H1 (cell line): ENCODE data around the gene ANKRD60. TPM values are rescaled to one million over a fixed set of nuclear protein-coding genes. Genes with fewer than 3 reads are reported as not detected.

Experiments used
- CTCF ChIA-PET: fragments of 300-600 bp; sonication (Branson Sonifier 250); formaldehyde crosslinking; loops from one replicate; lab custom pipeline; 2021; ENCODE audit not compliant: partially characterized antibody; lab: Charles Lee
- POLR2A ChIA-PET: fragments of 300-600 bp; sonication (Branson Sonifier 250); formaldehyde crosslinking; loops from one replicate; lab custom pipeline; 2021; ENCODE audit warnings: inconsistent platforms; ENCODE audit not compliant: partially characterized antibody; lab: Charles Lee
- DNase-seq, 2 experiments: peaks; one replicate each; pipeline versions ENCODE4 v3.0.0 to v3.0.0-alpha.2; 2010 to 2022; ENCODE audit warnings: low spot score in 2 of 2, low read depth in 1 of 2, mixed read lengths in 1 of 2
- FAIRE-seq: peaks from 2 replicates; lab custom pipeline; 2011; peaks lifted over from hg19 to GRCh38; lab: Jason Lieb, UNC
- H2AFZ ChIP-seq: 2 replicates; pipeline ENCODE4 v1.8.1; 2012; ENCODE audit warnings: low read length, inconsistent platforms
- H2AK5ac ChIP-seq: 2 replicates; pipeline ENCODE4 v1.6.1; 2013; ENCODE audit warnings: low read depth, low read length
- H2BK120ac ChIP-seq: replicated peaks from 2 replicates; pipeline ENCODE3; 2013; ENCODE audit warnings: low read depth, low read length, inconsistent platforms
- H2BK12ac ChIP-seq: 2 replicates; pipeline ENCODE4 v1.6.1; 2013; ENCODE audit warnings: low read depth, low read length
- H2BK15ac ChIP-seq: 2 replicates; pipeline ENCODE4 v1.6.1; 2013; ENCODE audit warnings: low read length
- H2BK20ac ChIP-seq: 2 replicates; pipeline ENCODE4 v1.6.1; 2013; ENCODE audit warnings: low read length
- H2BK5ac ChIP-seq: 2 replicates; pipeline ENCODE4 v1.6.1; 2013; ENCODE audit warnings: low read depth, low read length
- H3K14ac ChIP-seq: 2 replicates; pipeline ENCODE4 v1.6.1; 2013; ENCODE audit warnings: inconsistent platforms; ENCODE audit not compliant: insufficient read length
- H3K18ac ChIP-seq: 2 replicates; pipeline ENCODE4 v1.6.1; 2013; ENCODE audit warnings: low read length; ENCODE audit errors: extremely low read depth
- H3K23ac ChIP-seq: 2 replicates; pipeline ENCODE4 v1.6.1; 2013; ENCODE audit warnings: inconsistent platforms; ENCODE audit not compliant: insufficient read length
- H3K23me2 ChIP-seq: 2 replicates; pipeline ENCODE4 v1.6.1; 2013; ENCODE audit warnings: low read depth, low read length
- H3K27ac ChIP-seq: 2 replicates; pipeline ENCODE4 v1.6.1; 2011; ENCODE audit warnings: low read depth, low read length, inconsistent platforms
- H3K27me3 ChIP-seq, 4 experiments: replicated peaks in 1 of 4; 1 replicate in 1 of 4; 2 replicates in 3 of 4; pipeline versions ENCODE4 v1.6.1 to v1.8.1; 2011 to 2013; ENCODE audit warnings: low read length in 3 of 4, mild to moderate bottlenecking in 3 of 4, inconsistent platforms in 2 of 4, mixed read lengths in 2 of 4, moderate library complexity in 1 of 4; ENCODE audit not compliant: control insufficient read depth in 3 of 4, insufficient read depth in 3 of 4; ENCODE audit errors: extremely low read depth in 1 of 4
- H3K36me3 ChIP-seq, 4 experiments: 2 replicates each; pipeline versions ENCODE4 v1.6.1 to v1.8.1; 2011 to 2013; ENCODE audit warnings: mild to moderate bottlenecking in 4 of 4, low read length in 3 of 4, moderate library complexity in 2 of 4, control low read depth in 1 of 4, inconsistent platforms in 1 of 4; ENCODE audit not compliant: insufficient read depth in 4 of 4, control insufficient read depth in 2 of 4
- H3K4ac ChIP-seq: replicated peaks from 2 replicates; pipeline ENCODE3; 2013; ENCODE audit warnings: low read length, low read depth, mixed read lengths, inconsistent platforms; ENCODE audit not compliant: insufficient read length
- H3K4me1 ChIP-seq, 4 experiments: replicated peaks in 1 of 4; 1 replicate in 1 of 4; 2 replicates in 3 of 4; pipeline versions ENCODE4 v1.6.1 to v1.8.1; 2011 to 2013; ENCODE audit warnings: low read length in 3 of 4, inconsistent platforms in 2 of 4, mixed read lengths in 1 of 4; ENCODE audit not compliant: insufficient read depth in 4 of 4, control insufficient read depth in 3 of 4
- H3K4me2 ChIP-seq, 2 experiments: 2 replicates each; pipeline versions ENCODE4 v1.6.1 to v1.8.1; 2011 to 2013; ENCODE audit warnings: low read depth in 2 of 2, low read length in 2 of 2, control low read depth in 1 of 2, inconsistent platforms in 1 of 2, mild to moderate bottlenecking in 1 of 2; ENCODE audit not compliant: insufficient read depth in 1 of 2
- H3K4me3 ChIP-seq, 4 experiments: fragments of 200-600, 300-600 bp in 1 of 4; sonication (generic), shearing (Covaris generic), sonication (Bioruptor Twin) in 1 of 4; 2 replicates each; pipeline versions ENCODE4 v1.5.1 to v1.8.1; 2011 to 2016; ENCODE audit warnings: low read length in 4 of 4, low read depth in 3 of 4, control low read depth in 2 of 4, inconsistent platforms in 2 of 4, mild to moderate bottlenecking in 2 of 4, mixed read lengths in 1 of 4, moderate library complexity in 1 of 4; ENCODE audit not compliant: insufficient read depth in 2 of 4; ENCODE audit errors: extremely low read depth in 1 of 4
- H3K56ac ChIP-seq: replicated peaks from 2 replicates; pipeline ENCODE3; 2013; ENCODE audit warnings: low read depth, mild to moderate bottlenecking, mixed read lengths, low read length, inconsistent platforms; ENCODE audit not compliant: insufficient read length
- H3K79me1 ChIP-seq: 2 replicates; pipeline ENCODE4 v1.6.1; 2013; ENCODE audit warnings: low read depth, low read length, control low read depth
- H3K79me2 ChIP-seq, 2 experiments: 2 replicates each; pipeline versions ENCODE4 v1.6.1 to v1.8.1; 2012 to 2013; ENCODE audit warnings: low read length in 2 of 2, mild to moderate bottlenecking in 2 of 2, inconsistent platforms in 1 of 2; ENCODE audit not compliant: insufficient read depth in 2 of 2, control insufficient read depth in 1 of 2
- H3K9ac ChIP-seq, 4 experiments: replicated peaks in 1 of 4; 1 replicate in 1 of 4; 2 replicates in 3 of 4; pipeline versions ENCODE4 v1.6.1 to v1.8.1; 2011 to 2013; ENCODE audit warnings: low read depth in 3 of 4, low read length in 3 of 4, control low read depth in 2 of 4, mild to moderate bottlenecking in 2 of 4, moderate library complexity in 2 of 4, inconsistent platforms in 1 of 4; ENCODE audit errors: extremely low read depth in 1 of 4
- H3K9me3 ChIP-seq, 2 experiments: 2 replicates each; pipeline versions ENCODE4 v1.6.1 to v1.8.1; 2012 to 2013; ENCODE audit warnings: mild to moderate bottlenecking in 2 of 2, moderate library complexity in 2 of 2, control low read depth in 1 of 2, inconsistent platforms in 1 of 2, low read depth in 1 of 2, low read length in 1 of 2, mixed read lengths in 1 of 2; ENCODE audit not compliant: insufficient read depth in 2 of 2
- H4K20me1 ChIP-seq, 2 experiments: replicated peaks in 1 of 2; 2 replicates each; pipeline versions ENCODE3 to v1.8.1; 2011 to 2013; ENCODE audit warnings: inconsistent platforms in 2 of 2, low read length in 2 of 2, mild to moderate bottlenecking in 1 of 2; ENCODE audit not compliant: insufficient read depth in 2 of 2, control insufficient read depth in 1 of 2
- H4K5ac ChIP-seq: 2 replicates; pipeline ENCODE4 v1.6.1; 2013; ENCODE audit warnings: low read length, low read depth, mixed read lengths, inconsistent platforms; ENCODE audit not compliant: insufficient read length
- H4K8ac ChIP-seq: 2 replicates; pipeline ENCODE4 v1.8.0; 2013; ENCODE audit warnings: mild to moderate bottlenecking, moderate library complexity, low read length, inconsistent platforms; ENCODE audit not compliant: insufficient read depth; ENCODE audit errors: extremely low read depth
- H4K91ac ChIP-seq: replicated peaks from 2 replicates; pipeline ENCODE3; 2013; ENCODE audit warnings: low read length, mixed read lengths, inconsistent platforms; ENCODE audit not compliant: insufficient read length
- CBX5 ChIP-seq: fragments of 300-800, 300-1000 bp; sonication (generic); IDR thresholded peaks from 2 replicates; pipeline ENCODE4 v1.7.1; 2016; ENCODE audit warnings: antibody characterized with exemption, low read length, low read depth
- RNF2 ChIP-seq: fragments of 200-900, 300-1000 bp; sonication (generic); IDR thresholded peaks from 2 replicates; pipeline ENCODE4 v1.7.1; 2016; ENCODE audit warnings: borderline replicate concordance, low read depth, mild to moderate bottlenecking, antibody characterized with exemption, low read length; ENCODE audit not compliant: poor library complexity, severe bottlenecking; ENCODE audit errors: missing control alignments
- WGBS, 2 experiments: shearing (Covaris generic) in 1 of 2; methylation state at CpG; one replicate each; pipeline versions ENCODE4 v1.1.6 to v1.1.7; 2013 to 2015; ENCODE audit warnings: low lambda C conversion rate in 2 of 2, mixed read lengths in 2 of 2, inconsistent platforms in 1 of 2, low coverage in 1 of 2, missing lambda C conversion rate in 1 of 2; ENCODE audit not compliant: insufficient replicate concordance in 2 of 2, insufficient coverage in 1 of 2, insufficient read length in 1 of 2; ENCODE audit errors: extremely low coverage in 1 of 2, missing lambda C conversion rate in 1 of 2; 5-methylcytosine and 5-hydroxymethylcytosine counted together
- polyA plus RNA-seq, 7 experiments: library from polyadenylated mRNA; depleted of rRNA in 3 of 7; stranded (reverse) in 5 of 7; unstranded in 2 of 7; fragments of >200 nt in 5 of 7; fragments of 200-250 nt in 2 of 7; gene quantifications; 1 replicate in 5 of 7; 2 replicates in 1 of 7; 4 replicates in 1 of 7; pipeline versions ENCODE4 v1.2.1 to v1.2.3, GENCODE V29; 2011 to 2013; ENCODE audit warnings: missing spikeins in 2 of 7, mixed read lengths in 2 of 7
- total RNA-seq: library from RNA; stranded (reverse); fragmentation: NEBNext Ultra II Directional; extraction: Animal tissue kit (Norgen Biotek cat#: 25700); gene quantifications from 2 replicates; pipeline ENCODE4 v1.2.1, GENCODE V29; 2021

The ANKRD60 gene
- total and polyA plus RNA-seq, 2 of the 8 experiments (the other 6 are each of a cell fraction or from before 2014, with no cell fraction given) = not detected

DNA sequence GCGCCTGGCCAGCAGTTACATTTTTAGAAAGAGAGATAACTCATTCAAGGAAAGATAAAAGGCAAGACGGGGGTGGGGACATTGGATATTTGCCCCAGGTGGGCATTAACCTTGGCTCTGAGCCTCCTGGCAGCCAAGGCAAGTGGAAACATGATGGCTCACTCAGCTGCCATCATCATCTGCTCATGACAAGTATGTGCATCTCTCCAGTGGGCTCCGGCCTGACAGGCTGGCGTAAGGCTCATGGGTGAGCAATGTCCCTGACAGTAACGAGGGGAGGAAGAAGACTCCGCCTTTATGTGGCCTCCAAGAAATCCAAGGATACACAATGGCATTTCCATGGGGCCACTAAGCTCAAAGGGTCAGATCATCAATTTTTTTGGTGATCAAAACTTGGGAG, 13.3 kb downstream of the ANKRD60 start:
- no peak for DNase-seq

More for the DNA sequence above, 13.3 kb downstream of the ANKRD60 start:
- Histone ChIP-seq H2BK20ac (no peak overlapping the region), H3K4me3 (no peak overlapping the region), H3K23me2 (no peaks in the 10 kb centered on the region), H3K9me3 (no peaks in the 10 kb centered on the region), H3K79me1 (no peaks in the 10 kb centered on the region), H3K27me3 (no peaks in the 10 kb centered on the region; a peak in 5 of 7 replicates), H3K36me3 (no peaks in the 10 kb centered on the region), H3K4me1 (no peaks in the 10 kb centered on the region), H3K23ac (no peak overlapping the region), H2AK5ac (0 out of 2 replicates have a peak overlapping the region, but pooled peaks have one; percentile 13), H3K4ac (no peak overlapping the region), H2BK15ac (no peak overlapping the region), H4K8ac (no peak overlapping the region), H2BK12ac (no peak overlapping the region), H2AFZ (no peak overlapping the region), H4K91ac (no peak overlapping the region), H4K5ac (no peak overlapping the region), H3K9ac (no peak overlapping the region), H4K20me1 (no peaks in the 10 kb centered on the region), H3K27ac (no peak overlapping the region), H3K18ac (no peak overlapping the region), H3K4me2 (no peak overlapping the region), H3K56ac (no peak overlapping the region), H2BK5ac (no peak overlapping the region), H3K79me2 (no peaks in the 10 kb centered on the region), H3K14ac (no peak overlapping the region), H2BK120ac (no peak overlapping the region)
- no peak for TF ChIP-seq CBX5
- no peak for TF ChIP-seq RNF2
- 92% methylated on average over 6 of the region's 6 CpGs; no CpG with 5 or more reads in 1 of the 2 experiments for WGBS, 2 experiments
- POLR2A ChIA-PET = no interaction called here
- FAIRE-seq = no peak
- CTCF ChIA-PET = interaction anchor here (0.8 to 2.6 kb wide), 6 partner anchors 10 to 701 kb away, joined by 3 to 8 read pairs (median 3); no protein-coding TSS in a partner anchor
